H9 (cell line): Measurements from ENCODE around the gene ATAT1. TPM values are rescaled to one million over a fixed set of nuclear protein-coding genes. Genes with fewer than 3 reads are reported as not detected.

ENCODE experiments used
- DNase-seq: peaks from one replicate; pipeline ENCODE4 v3.0.0-alpha.2; 2017
- H2AFZ ChIP-seq: one replicate; pipeline ENCODE4 v1.6.1; 2013; ENCODE audit warnings: mild to moderate bottlenecking, low read length, control low read depth, moderate library complexity
- H2AK5ac ChIP-seq: 2 replicates; pipeline ENCODE4 v1.6.1; 2013; ENCODE audit warnings: low read length, control low read depth, mixed read lengths; ENCODE audit not compliant: insufficient read length
- H2BK120ac ChIP-seq: one replicate; pipeline ENCODE4 v1.6.1; 2013; ENCODE audit warnings: low read depth, mild to moderate bottlenecking, low read length, control low read depth, inconsistent platforms; ENCODE audit not compliant: poor library complexity, severe bottlenecking
- H2BK12ac ChIP-seq: 2 replicates; pipeline ENCODE4 v1.6.1; 2013; ENCODE audit warnings: low read length, control low read depth, mixed read lengths, low read depth; ENCODE audit not compliant: insufficient read length
- H2BK15ac ChIP-seq: 2 replicates; pipeline ENCODE4 v1.6.1; 2013; ENCODE audit warnings: low read depth, low read length, control low read depth
- H2BK20ac ChIP-seq: one replicate; pipeline ENCODE4 v1.6.1; 2013; ENCODE audit warnings: low read depth, mild to moderate bottlenecking, low read length, control low read depth, inconsistent platforms; ENCODE audit not compliant: poor library complexity, severe bottlenecking
- H2BK5ac ChIP-seq: 2 replicates; pipeline ENCODE4 v1.6.1; 2013; ENCODE audit warnings: low read length, control low read depth, mixed read lengths; ENCODE audit not compliant: insufficient read length
- H3K14ac ChIP-seq: 2 replicates; pipeline ENCODE4 v1.6.1; 2013; ENCODE audit warnings: low read length, control low read depth; ENCODE audit not compliant: insufficient read depth
- H3K18ac ChIP-seq: 2 replicates; pipeline ENCODE4 v1.6.1; 2013; ENCODE audit warnings: low read depth, mild to moderate bottlenecking, mixed read lengths, low read length, control low read depth; ENCODE audit not compliant: insufficient read length
- H3K23ac ChIP-seq: 2 replicates; pipeline ENCODE4 v1.6.1; 2013; ENCODE audit warnings: low read length, control low read depth, mixed read lengths, low read depth; ENCODE audit not compliant: insufficient read length
- H3K23me2 ChIP-seq: 2 replicates; pipeline ENCODE4 v1.6.1; 2013; ENCODE audit warnings: low read depth, mild to moderate bottlenecking, mixed read lengths, low read length, control low read depth; ENCODE audit not compliant: insufficient read length, poor library complexity, severe bottlenecking
- H3K27ac ChIP-seq: 2 replicates; pipeline ENCODE4 v1.5.1; 2013; ENCODE audit warnings: low read length, control low read depth, mixed read lengths, low read depth; ENCODE audit not compliant: insufficient read length
- H3K27me3 ChIP-seq: 2 replicates; pipeline ENCODE4 v1.6.1; 2013; ENCODE audit warnings: low read length, control low read depth, inconsistent platforms; ENCODE audit not compliant: insufficient read depth
- H3K4ac ChIP-seq: 2 replicates; pipeline ENCODE4 v1.6.1; 2013; ENCODE audit warnings: low read depth, mild to moderate bottlenecking, control low read depth, inconsistent platforms, low read length, moderate library complexity
- H3K4me1 ChIP-seq: 2 replicates; pipeline ENCODE4 v1.6.1; 2013; ENCODE audit warnings: low read length, control low read depth, inconsistent platforms; ENCODE audit not compliant: insufficient read depth
- H3K4me2 ChIP-seq: 2 replicates; pipeline ENCODE4 v1.6.1; 2013; ENCODE audit warnings: low read length, control low read depth, mixed read lengths; ENCODE audit not compliant: insufficient read length, insufficient read depth
- H3K56ac ChIP-seq: 2 replicates; pipeline ENCODE4 v1.6.1; 2013; ENCODE audit warnings: low read depth, mild to moderate bottlenecking, mixed read lengths, low read length, control low read depth; ENCODE audit not compliant: insufficient read length
- H3K79me1 ChIP-seq: 2 replicates; pipeline ENCODE4 v1.6.1; 2013; ENCODE audit warnings: low read depth, mild to moderate bottlenecking, moderate library complexity, low read length, control low read depth, inconsistent platforms; ENCODE audit not compliant: insufficient read depth, poor library complexity, severe bottlenecking
- H3K79me2 ChIP-seq: 2 replicates; pipeline ENCODE4 v1.6.1; 2013; ENCODE audit warnings: low read length, control low read depth, inconsistent platforms; ENCODE audit not compliant: insufficient read depth
- H3K9ac ChIP-seq: 2 replicates; pipeline ENCODE4 v1.6.1; 2013; ENCODE audit warnings: low read length, control low read depth, mixed read lengths; ENCODE audit not compliant: insufficient read length; ENCODE audit errors: extremely low read depth
- H3K9me3 ChIP-seq: one replicate; pipeline ENCODE4 v1.6.1; 2013; ENCODE audit warnings: low read depth, low read length, inconsistent platforms; ENCODE audit not compliant: control insufficient read depth
- H3T11ph ChIP-seq: one replicate; pipeline ENCODE4 v1.6.1; 2013; ENCODE audit warnings: mild to moderate bottlenecking, low read length, control low read depth, inconsistent platforms
- H4K20me1 ChIP-seq: one replicate; pipeline ENCODE4 v1.6.1; 2013; ENCODE audit not compliant: control insufficient read depth, insufficient read length, insufficient read depth
- H4K5ac ChIP-seq: 2 replicates; pipeline ENCODE4 v1.6.1; 2013; ENCODE audit warnings: low read depth, mild to moderate bottlenecking, mixed read lengths, low read length, control low read depth; ENCODE audit not compliant: insufficient read length
- H4K8ac ChIP-seq: replicated peaks from 2 replicates; pipeline ENCODE4 v1.6.1; 2013; ENCODE audit warnings: low read length, control low read depth, mixed read lengths, low read depth; ENCODE audit not compliant: insufficient read length
- H4K91ac ChIP-seq: 2 replicates; pipeline ENCODE4 v1.6.1; 2013; ENCODE audit warnings: low read depth, mild to moderate bottlenecking, moderate library complexity, mixed read lengths, low read length, control low read depth; ENCODE audit not compliant: insufficient read length
- H3K27ac Mint-ChIP-seq, 3 experiments: 2 replicates in 2 of 3; 3 replicates in 1 of 3; pipeline ENCODE4 v1.8.0; 2020 to 2021; ENCODE audit warnings: mixed read lengths in 3 of 3, mild to moderate bottlenecking in 1 of 3, moderate library complexity in 1 of 3
- H3K27me3 Mint-ChIP-seq: 2 replicates; pipeline ENCODE4 v1.8.0; 2021; ENCODE audit warnings: low read depth, mild to moderate bottlenecking, moderate library complexity, mixed read lengths
- H3K36me3 Mint-ChIP-seq, 3 experiments: 2 replicates in 2 of 3; 3 replicates in 1 of 3; pipeline ENCODE4 v1.8.0; 2020 to 2021; ENCODE audit warnings: low read depth in 3 of 3, mixed read lengths in 3 of 3; ENCODE audit not compliant: insufficient read depth in 1 of 3
- H3K4me1 Mint-ChIP-seq, 2 experiments: 2 replicates each; pipeline ENCODE4 v1.8.0; 2020; ENCODE audit warnings: mixed read lengths in 2 of 2
- H3K4me3 Mint-ChIP-seq, 2 experiments: 2 replicates in 1 of 2; 3 replicates in 1 of 2; pipeline ENCODE4 v1.8.0; 2020 to 2021; ENCODE audit warnings: mild to moderate bottlenecking in 2 of 2, mixed read lengths in 2 of 2, moderate library complexity in 1 of 2
- H3K9me3 Mint-ChIP-seq, 2 experiments: 2 replicates in 1 of 2; 3 replicates in 1 of 2; pipeline ENCODE4 v1.8.0; 2020; ENCODE audit warnings: mild to moderate bottlenecking in 2 of 2, mixed read lengths in 2 of 2, moderate library complexity in 1 of 2
- WGBS: extraction: QIAGEN DNeasy Blood & Tissue Kit; methylation state at CpG from one replicate; pipeline ENCODE4 v1.1.7; 2013; ENCODE audit warnings: missing lambda C conversion rate, low lambda C conversion rate, mixed read lengths; ENCODE audit not compliant: insufficient read length; ENCODE audit errors: extremely low coverage; 5-methylcytosine and 5-hydroxymethylcytosine counted together
- total RNA-seq: library from RNA; stranded (reverse); gene quantifications from 2 replicates; pipeline ENCODE4 v1.2.1, GENCODE V29; 2021
- TF ChIP-seq, protein P1 (sequence below): fragments of 200-600 bp; sonication (generic); conservative IDR thresholded peaks from 3 replicates; pipeline ENCODE4 v1.8.0; 2021; ENCODE audit warnings: antibody characterized with exemption, mild to moderate bottlenecking

Gene ATAT1
- total RNA-seq, 1 experiment from 2014 or later, result 20.1 TPM

- Histone ChIP-seq H2BK12ac (no peak overlapping the region), H3K9ac (peak overlapping the region; percentile 70), H3K9me3 (no peaks in the 10 kb centered on the region), H4K91ac (no peak overlapping the region), H3K4me1 (no peaks in the 10 kb centered on the region), H3K4ac (no peak overlapping the region), H3K23ac (no peak overlapping the region), H2BK20ac (no peak overlapping the region), H3T11ph (no peak overlapping the region), H3K4me2 (peak overlapping the region; percentile 76), H2AFZ (no peak overlapping the region), H4K5ac (no peak overlapping the region), H3K23me2 (peaks cover 8% of the 10 kb centered on the region), H2BK15ac (no peak overlapping the region), H3K14ac (peak overlapping the region; percentile 83), H3K56ac (no peak overlapping the region), H2BK5ac (peak overlapping the region; percentile 61), H3K27ac (no peak overlapping the region), H3K27me3 (no peaks in the 10 kb centered on the region), H2BK120ac (no peak overlapping the region), H3K79me1 (peaks cover 2% of the 10 kb centered on the region), H3K18ac (peak overlapping the region; percentile 85), H3K79me2 (no peaks in the 10 kb centered on the region), H4K20me1 (no peaks in the 10 kb centered on the region), H4K8ac (no peak overlapping the region), H2AK5ac (no peak overlapping the region)
- Mint-ChIP-seq H3K4me1 (peaks cover 14 to 17% of the 10 kb centered on the region in 2 experiments), H3K9me3 (no peaks in the 10 kb centered on the region), H3K27me3 (no peaks in the 10 kb centered on the region), H3K27ac (peak overlapping the region in 2 of 3 experiments; percentile 35 to 90; a peak in 3 of 7 replicates), H3K4me3 (peak overlapping the region; percentile 85 to 94), H3K36me3 (peaks cover 17 to 65% (median 57%) of the 10 kb centered on the region in 3 experiments)
- no CpG with 5 or more reads among the region's 78 CpGs for WGBS
- TF ChIP-seq, protein P1, sequence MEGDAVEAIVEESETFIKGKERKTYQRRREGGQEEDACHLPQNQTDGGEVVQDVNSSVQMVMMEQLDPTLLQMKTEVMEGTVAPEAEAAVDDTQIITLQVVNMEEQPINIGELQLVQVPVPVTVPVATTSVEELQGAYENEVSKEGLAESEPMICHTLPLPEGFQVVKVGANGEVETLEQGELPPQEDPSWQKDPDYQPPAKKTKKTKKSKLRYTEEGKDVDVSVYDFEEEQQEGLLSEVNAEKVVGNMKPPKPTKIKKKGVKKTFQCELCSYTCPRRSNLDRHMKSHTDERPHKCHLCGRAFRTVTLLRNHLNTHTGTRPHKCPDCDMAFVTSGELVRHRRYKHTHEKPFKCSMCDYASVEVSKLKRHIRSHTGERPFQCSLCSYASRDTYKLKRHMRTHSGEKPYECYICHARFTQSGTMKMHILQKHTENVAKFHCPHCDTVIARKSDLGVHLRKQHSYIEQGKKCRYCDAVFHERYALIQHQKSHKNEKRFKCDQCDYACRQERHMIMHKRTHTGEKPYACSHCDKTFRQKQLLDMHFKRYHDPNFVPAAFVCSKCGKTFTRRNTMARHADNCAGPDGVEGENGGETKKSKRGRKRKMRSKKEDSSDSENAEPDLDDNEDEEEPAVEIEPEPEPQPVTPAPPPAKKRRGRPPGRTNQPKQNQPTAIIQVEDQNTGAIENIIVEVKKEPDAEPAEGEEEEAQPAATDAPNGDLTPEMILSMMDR, result no peak
- DNase-seq, result peak; percentile 89
These were observed 20.8 kb downstream of the ATAT1 start for GRCh38 chr6:30647242-30648116.
